HepG2 (cell line): Measurements from ENCODE around the gene TMEM240. TPM values are rescaled to one million over a fixed set of nuclear protein-coding genes. Genes with fewer than 3 reads are reported as not detected.
A peak's percentile ranks its signal among the peaks of the same experiment; 100 is the strongest.

Experiments used
- AHR ChIP-seq: IDR thresholded peaks from 2 replicates; pipeline ENCODE4 v1.6.1; 2018; ENCODE audit warnings: missing genetic modification reagents, missing compliant biosample characterization
- DNMT1 ChIP-seq: sonication (generic); formaldehyde crosslinking; IDR thresholded peaks from 2 replicates; pipeline ENCODE4 v1.5.1; 2020; ENCODE audit warnings: mild to moderate bottlenecking, missing genetic modification reagents
- DPF2 ChIP-seq: sonication (generic); formaldehyde crosslinking; IDR thresholded peaks from 2 replicates; pipeline ENCODE4 v1.4.0; 2020; ENCODE audit warnings: mild to moderate bottlenecking, low read depth, missing genetic modification reagents, borderline replicate concordance
- ETV6 ChIP-seq: sonication (generic); formaldehyde crosslinking; conservative IDR thresholded peaks from 2 replicates; pipeline ENCODE4 v1.4.0; 2020; ENCODE audit warnings: missing genetic modification reagents
- FLYWCH1 ChIP-seq: sonication (generic); formaldehyde crosslinking; IDR thresholded peaks from 2 replicates; pipeline ENCODE4 v1.8.1; 2023; ENCODE audit warnings: mild to moderate bottlenecking, missing genetic modification reagents
- FOSL2 ChIP-seq: sonication (generic); formaldehyde crosslinking; IDR thresholded peaks from 2 replicates; pipeline ENCODE4 v1.4.0; 2020; ENCODE audit warnings: missing genetic modification reagents
- HOXD1 ChIP-seq: sonication (generic); formaldehyde crosslinking; IDR thresholded peaks from 2 replicates; pipeline ENCODE4 v1.5.0; 2020; ENCODE audit warnings: missing genetic modification reagents
- JARID2 ChIP-seq: sonication (generic); formaldehyde crosslinking; IDR thresholded peaks from 2 replicates; pipeline ENCODE4 v1.8.1; 2023; ENCODE audit warnings: missing genetic modification reagents, inconsistent platforms; ENCODE audit not compliant: insufficient replicate concordance
- KAT8 ChIP-seq: IDR thresholded peaks from 2 replicates; pipeline ENCODE4 v1.6.1; 2016; ENCODE audit warnings: missing genetic modification reagents, missing compliant biosample characterization
- MTA3 ChIP-seq: sonication (generic); formaldehyde crosslinking; IDR thresholded peaks from 2 replicates; pipeline ENCODE4 v1.4.0; 2020; ENCODE audit warnings: missing genetic modification reagents
- MYC ChIP-seq: sonication (generic); formaldehyde crosslinking; IDR thresholded peaks from 2 replicates; pipeline ENCODE4 v1.9.0; 2021; ENCODE audit warnings: missing genetic modification reagents, borderline replicate concordance
- NFATC3 ChIP-seq: sonication (generic); formaldehyde crosslinking; IDR thresholded peaks from 2 replicates; pipeline ENCODE4 v1.5.1; 2020; ENCODE audit warnings: mild to moderate bottlenecking, missing genetic modification reagents
- NRL ChIP-seq: sonication (generic); formaldehyde crosslinking; IDR thresholded peaks from 2 replicates; pipeline ENCODE4 v1.5.0; 2020; ENCODE audit warnings: missing genetic modification reagents, mild to moderate bottlenecking, moderate library complexity, borderline replicate concordance
- PHF21A ChIP-seq: sonication (generic); formaldehyde crosslinking; IDR thresholded peaks from 2 replicates; pipeline ENCODE4 v1.5.0; 2020; ENCODE audit warnings: mild to moderate bottlenecking, missing genetic modification reagents
- PLRG1 ChIP-seq: fragments of 450-650 bp; conservative IDR thresholded peaks from 2 replicates; pipeline ENCODE4 v1.6.1; 2016
- REL ChIP-seq: sonication (generic); formaldehyde crosslinking; conservative IDR thresholded peaks from 2 replicates; pipeline ENCODE4 v1.8.0; 2022; ENCODE audit warnings: mild to moderate bottlenecking, missing genetic modification reagents, moderate library complexity
- SP4 ChIP-seq: sonication (generic); formaldehyde crosslinking; IDR thresholded peaks from 2 replicates; pipeline ENCODE4 v1.8.1; 2023; ENCODE audit warnings: mild to moderate bottlenecking, missing genetic modification reagents
- TFDP1 ChIP-seq: IDR thresholded peaks from 2 replicates; pipeline ENCODE4 v1.6.1; 2016; ENCODE audit warnings: missing compliant biosample characterization, missing genetic modification reagents, borderline replicate concordance
- U2AF1 ChIP-seq: fragments of 200-400 bp; formaldehyde crosslinking; optimal IDR thresholded peaks from 2 replicates; pipeline ENCODE3; 2017; ENCODE audit warnings: mild to moderate bottlenecking, low read depth, low read length
- ZNF251 ChIP-seq: sonication (generic); formaldehyde crosslinking; IDR thresholded peaks from 2 replicates; pipeline ENCODE4 v1.9.0; 2021; ENCODE audit warnings: mild to moderate bottlenecking, missing genetic modification reagents
- ZNF296 ChIP-seq: sonication (generic); formaldehyde crosslinking; conservative IDR thresholded peaks from 2 replicates; pipeline ENCODE4 v1.5.0; 2020; ENCODE audit warnings: mild to moderate bottlenecking, missing genetic modification reagents
- ZNF326 ChIP-seq: sonication (generic); formaldehyde crosslinking; IDR thresholded peaks from 2 replicates; pipeline ENCODE4 v1.4.0; 2020; ENCODE audit warnings: missing genetic modification reagents, borderline replicate concordance
- ZNF333 ChIP-seq: sonication (generic); formaldehyde crosslinking; IDR thresholded peaks from 2 replicates; pipeline ENCODE4 v1.4.0; 2020; ENCODE audit warnings: mild to moderate bottlenecking, missing genetic modification reagents, borderline replicate concordance
- ZNF354B ChIP-seq: sonication (generic); formaldehyde crosslinking; IDR thresholded peaks from 2 replicates; pipeline ENCODE4 v1.8.0; 2022; ENCODE audit warnings: mild to moderate bottlenecking, missing genetic modification reagents
- ZNF891 ChIP-seq: sonication (generic); formaldehyde crosslinking; IDR thresholded peaks from 2 replicates; pipeline ENCODE4 v1.5.0; 2020; ENCODE audit warnings: mild to moderate bottlenecking, missing genetic modification reagents
- ZSCAN29 ChIP-seq: sonication (generic); formaldehyde crosslinking; conservative IDR thresholded peaks from 2 replicates; pipeline ENCODE4 v1.4.0; 2020; ENCODE audit warnings: mild to moderate bottlenecking, missing genetic modification reagents
- polyA plus RNA-seq, 8 experiments: library from polyadenylated mRNA; depleted of rRNA in 3 of 8; stranded (reverse) in 7 of 8; unstranded in 1 of 8; fragments of >200 nt; fragmentation: Illumina TruSeq in 4 of 8; extraction: Trizol in 4 of 8; gene quantifications; 2 replicates each; pipeline versions ENCODE4 v1.2.1 to v1.2.3, GENCODE V29; 2011 to 2016; ENCODE audit warnings: low read depth in 4 of 8, missing spikeins in 1 of 8, mixed read lengths in 1 of 8; ENCODE audit not compliant: insufficient read depth in 1 of 8
- total RNA-seq, 5 experiments: library from RNA; depleted of rRNA; stranded (reverse); fragments of >200 nt; fragmentation: Illumina TruSeq; extraction: Trizol; gene quantifications; 2 replicates each; pipeline ENCODE4 v1.2.3, GENCODE V29; 2016; ENCODE audit warnings: low read depth in 1 of 5
- TF ChIP-seq, protein P1 (sequence below): sonication (generic); formaldehyde crosslinking; IDR thresholded peaks from 2 replicates; pipeline ENCODE4 v1.4.0; 2020; ENCODE audit warnings: missing genetic modification reagents
- TF ChIP-seq, protein P2 (sequence below): sonication (generic); formaldehyde crosslinking; IDR thresholded peaks from 2 replicates; pipeline ENCODE4 v1.8.0; 2022; ENCODE audit warnings: mild to moderate bottlenecking, missing genetic modification reagents; ENCODE audit not compliant: insufficient replicate concordance

Gene TMEM240
- total and polyA plus RNA-seq, 2 of the 13 experiments (the other 11 are each of a cell fraction or from before 2014, with no cell fraction given): 0.17 TPM; not detected in 1

DNA sequence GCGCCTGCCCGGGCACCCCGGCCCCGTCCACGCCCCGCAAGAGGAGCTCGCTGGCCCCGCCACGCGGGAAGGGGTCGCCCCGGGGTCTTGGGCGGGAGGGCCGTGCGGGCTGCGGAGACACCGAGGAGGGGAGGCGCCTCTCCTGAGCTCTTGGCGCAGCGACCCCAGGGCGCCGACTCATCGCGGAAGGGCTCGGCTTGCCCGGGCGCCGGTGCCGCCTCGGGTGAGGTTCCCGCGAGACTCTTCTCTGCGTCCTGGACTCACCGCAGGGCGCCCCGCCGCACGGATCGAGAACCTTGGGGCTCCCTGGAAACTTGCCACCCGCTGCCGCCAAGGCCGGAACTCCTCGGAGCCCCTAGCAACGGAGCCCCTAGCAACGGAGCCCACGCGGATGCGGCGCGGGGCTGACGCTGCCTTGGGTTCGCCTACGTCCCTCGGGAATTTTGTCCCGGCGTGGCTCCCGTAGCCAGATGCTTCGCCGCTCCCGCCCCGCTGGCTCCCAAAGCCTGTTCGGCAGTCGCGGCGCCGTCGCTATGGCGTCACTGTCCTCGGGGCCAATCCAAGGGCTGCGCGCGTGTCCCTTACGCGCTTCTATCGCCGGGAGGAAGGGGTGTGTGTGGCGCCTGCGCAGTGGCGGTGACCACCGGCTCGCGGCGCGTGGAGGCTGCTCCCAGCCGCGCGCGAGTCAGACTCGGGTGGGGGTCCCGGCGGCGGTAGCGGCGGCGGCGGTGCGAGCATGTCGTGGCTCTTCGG is 28.7 kb downstream of the TMEM240 start, which contains the start of gene ATAD3A (continued):
- TF ChIP-seq TFDP1 (CRISPR knock-in tag) (peak; percentile 97), PLRG1 (no peak), AHR (no peak; the same call in 1 of the 2 replicates), U2AF1 (no peak), ZSCAN29 (CRISPR knock-in tag) (no peak), FOSL2 (CRISPR knock-in tag) (peak; percentile 63; the same call in 1 of the 2 replicates), SP4 (CRISPR knock-in tag) (peak; percentile 66; the same call in 1 of the 2 replicates), PHF21A (CRISPR knock-in tag) (peak; percentile 85), FLYWCH1 (no peak), ZNF251 (CRISPR knock-in tag) (no peak), HOXD1 (peak; percentile 74; the same call in 1 of the 2 replicates), ETV6 (CRISPR knock-in tag) (no peak), REL (CRISPR knock-in tag) (peak; percentile 59; the same call in 1 of the 2 replicates), ZNF296 (no peak; the same call in 1 of the 2 replicates), DNMT1 (CRISPR knock-in tag) (no peak), NFATC3 (CRISPR knock-in tag) (peak; percentile 79; the same call in 1 of the 2 replicates), JARID2 (CRISPR knock-in tag) (no peak), ZNF354B (CRISPR knock-in tag) (no peak), ZNF891 (no peak), ZNF326 (no peak), NRL (CRISPR knock-in tag) (peak; percentile 71), ZNF333 (CRISPR knock-in tag) (no peak), DPF2 (CRISPR knock-in tag) (no peak), MTA3 (no peak), MYC (CRISPR knock-in tag) (peak; percentile 92), KAT8 (peak; percentile 96)
- TF ChIP-seq, protein P1, sequence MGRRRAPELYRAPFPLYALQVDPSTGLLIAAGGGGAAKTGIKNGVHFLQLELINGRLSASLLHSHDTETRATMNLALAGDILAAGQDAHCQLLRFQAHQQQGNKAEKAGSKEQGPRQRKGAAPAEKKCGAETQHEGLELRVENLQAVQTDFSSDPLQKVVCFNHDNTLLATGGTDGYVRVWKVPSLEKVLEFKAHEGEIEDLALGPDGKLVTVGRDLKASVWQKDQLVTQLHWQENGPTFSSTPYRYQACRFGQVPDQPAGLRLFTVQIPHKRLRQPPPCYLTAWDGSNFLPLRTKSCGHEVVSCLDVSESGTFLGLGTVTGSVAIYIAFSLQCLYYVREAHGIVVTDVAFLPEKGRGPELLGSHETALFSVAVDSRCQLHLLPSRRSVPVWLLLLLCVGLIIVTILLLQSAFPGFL (CRISPR knock-in tag): no peak
- TF ChIP-seq, protein P2, sequence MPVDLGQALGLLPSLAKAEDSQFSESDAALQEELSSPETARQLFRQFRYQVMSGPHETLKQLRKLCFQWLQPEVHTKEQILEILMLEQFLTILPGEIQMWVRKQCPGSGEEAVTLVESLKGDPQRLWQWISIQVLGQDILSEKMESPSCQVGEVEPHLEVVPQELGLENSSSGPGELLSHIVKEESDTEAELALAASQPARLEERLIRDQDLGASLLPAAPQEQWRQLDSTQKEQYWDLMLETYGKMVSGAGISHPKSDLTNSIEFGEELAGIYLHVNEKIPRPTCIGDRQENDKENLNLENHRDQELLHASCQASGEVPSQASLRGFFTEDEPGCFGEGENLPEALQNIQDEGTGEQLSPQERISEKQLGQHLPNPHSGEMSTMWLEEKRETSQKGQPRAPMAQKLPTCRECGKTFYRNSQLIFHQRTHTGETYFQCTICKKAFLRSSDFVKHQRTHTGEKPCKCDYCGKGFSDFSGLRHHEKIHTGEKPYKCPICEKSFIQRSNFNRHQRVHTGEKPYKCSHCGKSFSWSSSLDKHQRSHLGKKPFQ (CRISPR knock-in tag): peak; percentile 65
